HG03469 (cell line): Measurements from ENCODE around the gene C1QL1.

Source experiments
- ATAC-seq: cut with Tn5 transposase; IDR thresholded peaks from one replicate; pipeline ENCODE4 v1.9.1; 2021; ENCODE audit warnings: mild to moderate bottlenecking, moderate library complexity, moderate number of reproducible peaks; ENCODE audit not compliant: unreplicated experiment

Gene C1QL1

GRCh38 chr17:44968225-44969143 lies at the start of gene C1QL1:
C1QL1 (minus strand) TSS chr17:44968303; CDS start chr17:44968048, 255 bp downstream.
- no peak for ATAC-seq

GRCh38 chr17:45016823-45017222 lies 48.7 kb upstream of the C1QL1 start:
- no peak for ATAC-seq

GRCh38 chr17:45016237-45016636 lies 48.1 kb upstream of the C1QL1 start:
- no peak for ATAC-seq

DNA sequence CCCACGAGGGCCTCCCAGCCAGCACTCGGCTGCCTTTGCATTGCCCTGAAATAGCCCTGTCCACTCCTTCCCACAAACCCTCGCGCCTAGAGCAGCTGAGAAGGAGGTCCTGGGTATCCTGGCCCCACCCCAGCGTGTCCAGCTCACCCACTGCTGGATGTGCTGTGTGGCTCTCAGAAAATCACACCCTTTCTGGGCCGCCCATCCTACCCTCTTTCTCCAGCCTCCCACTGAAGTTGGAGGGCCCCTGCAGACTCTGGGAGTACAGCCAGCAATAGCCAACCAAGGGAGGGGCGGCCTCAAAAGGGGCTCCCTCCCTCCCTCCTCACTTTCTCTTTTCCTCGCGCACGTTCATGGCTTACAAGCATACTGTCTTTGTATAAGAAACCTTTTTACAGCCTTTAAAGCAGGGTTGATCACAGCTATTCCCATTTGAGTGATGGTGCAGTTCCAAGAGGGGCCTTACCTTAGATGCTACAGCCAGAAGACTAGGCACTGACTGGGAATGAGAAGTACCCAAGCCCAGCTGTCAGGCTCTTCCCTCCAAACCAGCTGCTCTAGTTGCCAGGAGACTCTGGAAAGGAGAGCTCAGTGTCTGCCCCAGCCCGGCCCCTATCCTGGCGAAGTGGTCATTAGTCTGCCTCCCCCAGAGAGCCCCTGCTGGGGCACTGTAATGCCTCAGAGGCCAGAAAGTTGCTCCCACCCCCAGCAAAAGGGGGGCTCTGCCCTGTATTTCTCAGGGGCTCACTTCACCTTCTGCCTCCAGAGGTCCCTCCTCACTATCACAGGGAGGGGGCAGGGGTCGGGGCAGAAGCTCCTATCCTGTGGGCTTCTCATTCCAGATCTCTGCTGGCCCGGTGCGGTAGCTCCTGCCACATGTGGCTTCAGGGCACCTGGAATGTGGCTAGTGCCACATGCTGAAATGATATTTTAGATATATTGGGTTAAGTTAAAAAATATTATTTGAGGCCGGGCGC lies 45.2 kb upstream of the C1QL1 start:
- no peak for ATAC-seq

DNA sequence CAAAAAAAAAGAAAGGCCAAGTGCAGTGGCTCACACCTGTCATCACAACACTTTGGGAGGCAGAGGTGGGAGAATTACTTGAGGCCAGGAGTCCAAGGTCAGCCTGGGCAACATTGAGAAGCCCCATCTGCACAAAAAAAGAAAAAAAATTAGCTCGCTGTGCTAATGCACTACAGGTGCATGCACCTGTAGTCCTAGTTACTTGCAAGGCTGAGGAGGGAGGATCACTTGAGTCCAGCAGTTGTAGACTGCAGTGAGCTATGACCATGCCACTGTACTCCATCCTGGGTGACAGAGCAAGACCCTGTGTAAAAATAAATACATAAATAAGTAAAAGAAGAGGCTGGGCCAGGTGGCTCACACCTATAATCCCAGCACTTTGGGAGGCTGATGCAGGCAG lies 43.7 kb upstream of the C1QL1 start:
- no peak for ATAC-seq

DNA sequence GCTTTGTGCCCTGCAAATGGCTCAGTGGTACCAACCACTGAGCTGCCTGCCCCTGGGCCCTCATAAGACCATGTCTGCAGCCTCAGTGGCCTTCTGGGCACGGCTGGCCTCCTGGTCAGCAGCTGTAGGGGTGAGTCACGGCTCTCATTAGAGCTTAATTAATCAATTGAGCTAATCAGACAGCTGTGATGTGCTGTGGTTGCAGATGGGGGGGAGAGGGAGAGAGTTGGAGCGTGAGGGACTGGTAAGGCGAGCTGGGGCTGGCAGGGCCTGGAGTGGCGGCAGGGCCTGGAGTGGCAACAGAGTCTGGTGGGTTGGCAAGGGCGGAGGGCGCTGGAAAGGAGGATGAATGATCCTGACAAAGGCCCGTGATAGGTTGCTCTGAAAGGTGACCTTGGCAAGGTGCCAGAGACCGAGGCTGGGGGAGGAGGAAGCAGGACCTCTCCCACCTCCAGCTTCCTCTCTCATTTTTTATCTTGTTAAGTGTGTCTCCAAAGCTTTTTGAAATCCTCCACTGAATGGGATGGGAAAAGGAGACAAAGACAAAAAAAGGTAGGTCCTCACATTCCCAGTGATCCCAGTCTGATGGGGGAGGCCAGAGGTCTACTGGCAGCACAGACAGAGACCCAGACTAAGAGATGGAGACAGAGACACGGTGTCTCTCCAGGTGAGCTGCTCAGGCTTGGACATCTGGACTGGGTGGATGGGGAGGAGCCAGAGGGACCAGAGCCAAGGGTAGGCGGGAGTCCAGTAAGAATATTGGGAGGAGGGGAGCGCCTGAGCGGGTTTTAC lies 41.8 kb upstream of the C1QL1 start:
- no peak for ATAC-seq

- ATAC-seq, result no peak
These were observed 40.1 kb upstream of the C1QL1 start for GRCh38 chr17:45008216-45008615.

- no peak for ATAC-seq
These were observed 38.9 kb upstream of the C1QL1 start for GRCh38 chr17:45006927-45007461.

DNA sequence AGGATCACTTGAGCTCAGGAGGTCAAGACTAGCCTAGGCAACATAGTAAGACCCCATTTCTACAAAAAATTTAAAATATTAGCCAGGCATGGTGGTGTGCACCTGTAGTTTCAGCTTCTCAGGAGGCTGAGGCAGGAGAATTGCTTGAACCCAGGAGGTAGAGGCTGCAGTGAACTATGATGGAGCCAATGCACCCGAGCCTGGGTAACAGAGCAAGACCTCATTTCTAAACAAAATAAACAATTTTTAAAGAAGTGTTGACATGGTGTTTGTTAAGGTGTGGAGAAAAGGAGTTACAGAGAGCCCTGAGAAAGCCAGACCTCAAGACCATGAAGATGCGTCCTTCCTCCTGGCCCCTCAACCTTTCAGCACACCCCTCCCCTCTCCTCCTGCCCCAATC lies 37.6 kb upstream of the C1QL1 start:
- ATAC-seq, result no peak

- ATAC-seq, result no peak
These were observed 36.3 kb upstream of the C1QL1 start for GRCh38 chr17:45004388-45004787.

- no peak for ATAC-seq
These were observed 35.8 kb upstream of the C1QL1 start for GRCh38 chr17:45003877-45004276.

GRCh38 chr17:45001310-45001709 lies 33.2 kb upstream of the C1QL1 start:
- ATAC-seq, result no peak

DNA sequence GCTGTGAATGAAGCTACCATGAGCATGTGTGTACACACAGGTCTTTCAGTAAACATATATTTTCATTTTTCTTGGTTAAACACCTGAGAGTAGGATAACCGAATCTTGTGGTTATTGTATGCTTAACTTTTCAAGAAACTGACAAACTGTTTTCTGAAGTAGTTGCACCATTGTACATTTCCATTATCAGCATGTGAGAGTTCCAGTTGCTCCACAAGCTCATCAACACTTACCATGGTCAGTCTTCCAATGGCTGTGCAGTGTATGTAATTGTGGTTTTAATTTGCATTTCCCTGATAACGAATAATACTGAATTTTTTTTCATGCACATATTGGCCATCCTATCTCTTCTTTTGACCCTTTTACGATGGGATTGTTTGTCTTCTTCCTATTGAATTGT lies 31.3 kb upstream of the C1QL1 start:
- no peak for ATAC-seq

DNA sequence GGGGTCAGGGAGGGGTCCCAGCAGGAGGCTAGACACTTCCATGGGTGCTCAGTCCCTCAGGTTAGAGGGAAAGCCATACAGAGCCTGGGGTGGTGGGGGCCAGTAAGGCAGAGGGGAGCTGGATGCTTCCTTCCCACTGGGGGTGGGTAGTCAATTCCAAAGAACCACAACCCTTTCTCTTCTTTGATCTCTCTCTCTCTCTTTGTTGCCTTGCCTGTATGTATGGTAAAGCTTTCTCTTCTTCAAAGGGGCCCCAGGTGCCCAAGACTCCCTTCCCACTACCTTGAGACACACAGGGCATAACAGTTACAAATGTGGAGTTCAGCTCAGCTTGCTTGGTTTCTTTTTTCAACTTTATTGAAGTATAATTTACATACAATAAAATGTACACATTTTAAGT lies 30.5 kb upstream of the C1QL1 start:
- ATAC-seq, result no peak

DNA sequence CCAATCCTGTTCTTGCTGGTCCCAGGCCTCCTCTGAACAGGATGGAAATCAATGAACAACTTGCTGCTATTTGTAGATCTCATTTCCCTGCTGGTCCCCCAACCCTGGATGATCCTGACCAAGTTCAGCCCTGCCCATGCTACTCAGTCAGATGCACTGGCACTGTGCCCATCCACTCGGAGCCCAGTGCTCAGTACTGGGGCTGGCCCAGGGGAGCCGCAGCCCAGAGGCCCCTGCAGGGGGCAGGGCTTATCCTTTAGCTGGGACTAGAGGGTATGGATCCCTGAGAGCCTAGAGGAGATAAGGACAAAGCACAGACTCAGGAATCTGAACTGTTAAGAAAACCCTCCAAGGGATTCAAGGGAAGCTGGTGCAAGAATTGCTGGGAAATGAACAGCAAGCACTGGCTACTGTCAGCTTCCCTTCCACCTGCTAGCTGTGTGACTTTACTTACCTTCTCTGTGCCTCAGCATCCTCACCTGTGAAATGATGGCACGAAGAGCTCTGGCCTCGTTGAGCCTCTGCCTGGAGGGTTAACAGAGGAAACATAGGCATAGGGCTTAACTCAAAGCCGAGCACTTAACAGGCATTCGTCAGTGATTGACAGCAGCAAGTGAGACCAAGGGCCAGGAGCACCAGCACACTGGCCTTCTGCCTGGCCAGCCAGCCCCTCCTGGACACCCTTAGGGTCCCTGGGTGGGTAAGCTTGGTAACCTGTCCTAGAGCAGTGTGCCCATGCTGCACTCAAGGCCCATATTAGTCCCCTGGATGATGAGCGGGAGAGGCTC lies 29.8 kb upstream of the C1QL1 start:
- no peak for ATAC-seq

DNA sequence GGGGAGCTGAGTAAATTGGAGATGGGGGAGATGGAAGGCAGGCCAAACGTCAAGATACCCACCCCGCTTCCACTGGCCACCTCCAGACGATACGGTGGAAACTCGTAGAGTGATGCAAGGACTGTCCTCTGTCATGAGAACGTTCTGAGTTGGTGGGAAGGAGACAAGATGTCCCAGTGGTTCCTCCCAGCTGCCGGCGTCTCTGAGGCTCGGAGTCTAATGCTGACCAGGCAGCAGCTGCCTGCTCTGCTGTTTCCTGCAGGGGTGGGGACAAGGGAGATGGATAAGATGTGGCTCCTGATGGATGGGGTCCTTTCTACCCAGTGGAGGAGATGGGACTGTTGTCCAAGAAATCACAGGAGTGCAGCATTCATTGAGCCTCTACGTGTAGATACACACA lies 28.2 kb upstream of the C1QL1 start:
- no peak for ATAC-seq

DNA sequence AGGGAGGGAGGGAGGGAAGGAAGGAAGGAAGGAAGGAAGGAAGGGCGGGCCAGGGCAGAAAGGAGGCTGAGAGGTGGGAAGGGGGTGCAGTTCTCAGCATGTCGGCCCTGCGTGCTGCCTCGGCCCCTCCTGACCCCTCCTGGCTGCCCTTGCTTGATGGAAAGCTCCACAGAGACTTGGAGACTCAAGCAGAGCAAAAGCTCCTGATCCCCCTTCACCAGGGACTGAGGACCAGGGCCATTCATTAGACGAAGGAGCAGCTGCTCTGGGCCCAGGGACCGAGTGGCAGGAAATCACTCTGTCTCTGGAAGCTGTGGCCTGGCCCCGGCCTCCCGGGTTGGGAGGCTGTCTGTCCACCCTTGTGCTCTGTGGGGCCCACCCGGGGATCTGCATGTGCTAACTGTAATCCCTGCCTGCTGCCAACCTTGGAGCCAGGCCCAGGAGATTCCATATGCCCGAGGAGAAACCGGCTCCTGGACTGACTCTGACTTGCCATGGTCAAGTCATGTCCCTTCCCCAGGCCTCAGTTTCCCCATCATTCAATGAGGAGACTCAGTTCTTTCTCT lies 27.4 kb upstream of the C1QL1 start:
- ATAC-seq, result no peak

GRCh38 chr17:44992242-44992939 lies 24.3 kb upstream of the C1QL1 start:
- no peak for ATAC-seq

DNA sequence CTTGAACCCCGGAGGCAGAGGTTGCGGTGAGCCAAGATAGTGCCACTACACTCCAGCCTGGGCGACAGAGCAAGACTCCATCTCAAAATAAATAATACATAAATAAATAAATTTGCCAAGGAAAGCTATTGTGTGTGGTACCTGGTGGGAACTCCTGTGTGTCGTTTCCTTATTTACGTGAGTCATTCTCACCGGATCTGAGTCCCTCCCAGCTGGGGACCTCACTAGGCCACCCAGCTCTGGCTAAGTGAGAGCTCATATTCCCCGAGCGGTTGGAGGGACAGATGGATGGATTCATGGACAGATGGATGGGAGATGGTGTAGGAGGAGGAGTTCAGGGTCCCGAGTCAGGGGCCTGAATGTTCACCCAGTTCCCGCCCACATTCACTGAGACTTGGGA lies 22.9 kb upstream of the C1QL1 start:
- no peak for ATAC-seq
